GM19351 (cell line): ENCODE measurements around the gene LGALS7.
"Not testable (repeated sequence)": the region's sequence is repeated elsewhere in the genome, so short reads cannot be mapped to it uniquely, and the experiment has no call there.

Source experiments
- ATAC-seq: cut with Tn5 transposase; IDR thresholded peaks from one replicate; pipeline ENCODE4 v1.9.1; 2021; ENCODE audit warnings: mild to moderate bottlenecking, moderate library complexity; ENCODE audit not compliant: unreplicated experiment

The LGALS7 gene

GRCh38 chr19:38774181-38774950 is 1.0 kb upstream of the LGALS7 start:
- ATAC-seq: no peak

- ATAC-seq: not testable (repeated sequence)
These were observed 1.7 kb downstream of the LGALS7 start for GRCh38 chr19:38771569-38771968.

GRCh38 chr19:38770949-38771275 is 2.4 kb downstream of the LGALS7 start:
- ATAC-seq: peak; percentile 62

GRCh38 chr19:38770228-38770948 is 2.9 kb downstream of the LGALS7 start:
- peak; percentile 7 for ATAC-seq

- peak; percentile 73 for ATAC-seq
These were observed 3.6 kb downstream of the LGALS7 start for GRCh38 chr19:38769635-38770211.

GRCh38 chr19:38766276-38767047 is 6.9 kb downstream of the LGALS7 start:
- no peak for ATAC-seq

- no peak for ATAC-seq
These were observed 8.1 kb downstream of the LGALS7 start for GRCh38 chr19:38765214-38765613.

GRCh38 chr19:38763795-38764220 is 9.5 kb downstream of the LGALS7 start:
- ATAC-seq: no peak

GRCh38 chr19:38761884-38762389 is 11.4 kb downstream of the LGALS7 start:
- ATAC-seq: not testable (repeated sequence)

- not testable (repeated sequence) for ATAC-seq
These were observed 12.4 kb downstream of the LGALS7 start for GRCh38 chr19:38760805-38761517.

GRCh38 chr19:38759590-38760003 is 13.7 kb downstream of the LGALS7 start:
- no peak for ATAC-seq

GRCh38 chr19:38754196-38754595 is 19.1 kb downstream of the LGALS7 start:
- ATAC-seq: not testable (repeated sequence)

GRCh38 chr19:38753783-38754182 is 19.5 kb downstream of the LGALS7 start:
- not testable (repeated sequence) for ATAC-seq

- ATAC-seq: no peak
These were observed 28.0 kb downstream of the LGALS7 start for GRCh38 chr19:38745316-38745715.

- ATAC-seq: no peak
These were observed 28.4 kb downstream of the LGALS7 start for GRCh38 chr19:38744874-38745273.

- ATAC-seq: no peak
These were observed 29.0 kb downstream of the LGALS7 start, which contains the start of gene CAPN12 for GRCh38 chr19:38744298-38744681. Gene CAPN12 (minus strand): TSS chr19:38744474. CDS start chr19:38744165, 309 bp downstream.

GRCh38 chr19:38743394-38744297 is 29.7 kb downstream of the LGALS7 start:
- no peak for ATAC-seq

GRCh38 chr19:38742906-38743305 is 30.4 kb downstream of the LGALS7 start:
- ATAC-seq: no peak

- ATAC-seq: no peak
These were observed 31.0 kb downstream of the LGALS7 start for GRCh38 chr19:38742296-38742695.
